Muscle layer of duodenum (tissue), 2 donors: ENCODE results near the gene LEPROT.
"Not testable (repeated sequence)": the region's sequence is repeated elsewhere in the genome, so short reads cannot be mapped to it uniquely, and the experiment has no call there.

Source experiments
- H3K27ac ChIP-seq: one replicate; pipeline ENCODE4 v1.7.0; 2013; ENCODE audit warnings: mild to moderate bottlenecking, low read length
- H3K27me3 ChIP-seq: one replicate; pipeline ENCODE4 v1.7.0; 2013; ENCODE audit warnings: low read depth, mild to moderate bottlenecking, control low read depth, low read length
- H3K36me3 ChIP-seq, 2 donors: one replicate each; pipeline ENCODE4 v1.7.0; 2013; ENCODE audit warnings: low read length in 2 of 2, control low read depth in 1 of 2, mild to moderate bottlenecking in 1 of 2; ENCODE audit not compliant: insufficient read depth in 2 of 2, control insufficient read depth in 1 of 2
- H3K4me1 ChIP-seq, 2 donors: one replicate each; pipeline ENCODE4 v1.7.0; 2013; ENCODE audit warnings: low read length in 2 of 2, mild to moderate bottlenecking in 2 of 2, control low read depth in 1 of 2, moderate library complexity in 1 of 2; ENCODE audit not compliant: insufficient read depth in 2 of 2, control insufficient read depth in 1 of 2
- H3K4me3 ChIP-seq, 2 donors: one replicate each; pipeline ENCODE4 v1.7.0; 2013; ENCODE audit warnings: low read length in 2 of 2, low read depth in 1 of 2, mild to moderate bottlenecking in 1 of 2
- H3K9me3 ChIP-seq, 2 donors: one replicate each; pipeline ENCODE4 v1.7.0; 2013; ENCODE audit warnings: low read length in 2 of 2, control low read depth in 1 of 2, mild to moderate bottlenecking in 1 of 2; ENCODE audit not compliant: control insufficient read depth in 1 of 2
- donor health status: healthy.

The LEPROT gene

DNA sequence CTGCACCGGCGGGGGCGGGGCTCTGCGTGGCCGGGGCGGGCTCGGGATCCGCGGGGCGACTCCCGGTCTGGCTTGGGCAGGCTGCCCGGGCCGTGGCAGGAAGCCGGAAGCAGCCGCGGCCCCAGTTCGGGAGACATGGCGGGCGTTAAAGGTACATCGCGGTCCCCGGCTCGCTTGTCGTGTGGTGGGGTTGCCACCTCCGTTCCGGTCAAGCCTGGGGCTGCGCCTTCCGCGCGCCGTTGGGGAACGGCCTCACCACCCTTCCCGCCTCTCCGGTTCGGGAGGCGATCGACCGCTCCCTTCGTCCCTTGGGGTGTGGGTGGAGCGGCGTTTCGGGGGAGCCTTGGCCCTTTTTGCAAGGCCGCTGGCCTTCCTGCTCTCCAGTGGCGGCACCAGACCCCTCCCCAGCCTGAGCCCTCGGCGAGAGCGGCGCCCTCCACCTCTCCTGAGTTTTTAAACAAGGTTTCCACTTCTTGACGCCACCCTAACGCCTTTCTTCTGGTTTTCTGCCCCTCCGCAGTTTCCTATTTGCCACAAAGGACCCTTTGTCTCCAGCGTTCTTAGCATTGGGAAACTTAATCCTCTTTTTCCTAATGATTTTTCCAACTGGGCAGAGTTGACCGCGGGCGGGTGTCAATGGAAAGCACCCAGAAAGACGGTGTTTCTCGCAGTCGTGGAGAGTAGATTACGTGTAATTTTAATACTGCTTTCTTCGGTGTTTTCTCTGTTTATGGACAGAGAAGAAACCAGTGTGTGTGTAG lies at the start of gene LEPROT, which contains the start of gene LEPR:
Gene LEPROT, plus strand, starts transcription at position 79 of the 761 bp plus-strand sequence. Its CDS starts 57 bp downstream, at position 136.
Gene LEPR, plus strand, starts transcription at position 79 of the 761 bp plus-strand sequence. CDS start 144,898 bp downstream, outside the sequence.
- Histone ChIP-seq H3K27ac (peak within 1 kb of the TSS; percentile 95), H3K4me1 (peaks cover 0 to 13% of the 10 kb centered on the region in 2 donors), H3K27me3 (no peaks in the 10 kb centered on the region), H3K36me3 (peaks cover 7 to 14% of the 10 kb centered on the region in 2 donors), H3K9me3 (no peaks in the 10 kb centered on the region), H3K4me3 (peak within 1 kb of the TSS; percentile 82 to 88)

DNA sequence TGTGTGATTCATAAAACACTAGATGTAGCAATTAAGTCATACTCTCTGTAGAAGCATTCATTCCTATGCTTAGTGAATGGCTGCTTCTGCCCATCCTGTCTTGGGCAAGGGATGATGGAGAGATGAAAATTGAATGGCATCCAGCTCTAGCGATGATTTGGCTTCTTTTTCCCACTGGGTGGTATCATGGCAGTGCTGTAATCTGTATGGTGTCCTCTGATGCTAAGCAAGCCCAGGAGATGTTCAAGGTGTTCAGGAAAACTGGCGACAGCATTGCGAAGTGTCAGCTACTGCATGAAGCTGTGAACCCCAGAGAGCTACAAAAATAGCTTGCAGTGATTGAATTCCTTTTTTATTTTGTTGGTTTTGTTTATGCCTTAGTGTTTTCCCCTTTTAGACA lies 48.9 kb upstream of the LEPROT start:
- no peaks in the 10 kb centered on the region for H3K27me3 ChIP-seq
- no peaks in the 10 kb centered on the region for H3K36me3 ChIP-seq
- H3K4me3 ChIP-seq = no peak overlapping the region
- H3K4me1 ChIP-seq = no peaks in the 10 kb centered on the region
- H3K9me3 ChIP-seq = no peaks in the 10 kb centered on the region
- H3K27ac ChIP-seq = no peak overlapping the region

GRCh38 chr1:65372557-65372956 lies 47.9 kb upstream of the LEPROT start:
- H3K36me3 ChIP-seq = no peaks in the 10 kb centered on the region
- no peaks in the 10 kb centered on the region for H3K9me3 ChIP-seq
- H3K27ac ChIP-seq = no peak overlapping the region
- H3K4me1 ChIP-seq = no peaks in the 10 kb centered on the region
- no peaks in the 10 kb centered on the region for H3K27me3 ChIP-seq
- H3K4me3 ChIP-seq = no peak overlapping the region

GRCh38 chr1:65377496-65378246 lies 42.8 kb upstream of the LEPROT start:
- Histone ChIP-seq H3K9me3 (no peaks in the 10 kb centered on the region), H3K27ac (no peak overlapping the region), H3K4me1 (no peaks in the 10 kb centered on the region), H3K4me3 (no peak overlapping the region), H3K27me3 (no peaks in the 10 kb centered on the region), H3K36me3 (no peaks in the 10 kb centered on the region)

- no peak overlapping the region for H3K27ac ChIP-seq
- H3K9me3 ChIP-seq = no peaks in the 10 kb centered on the region
- no peak overlapping the region for H3K4me3 ChIP-seq
- H3K27me3 ChIP-seq = no peaks in the 10 kb centered on the region
- no peaks in the 10 kb centered on the region for H3K4me1 ChIP-seq
- H3K36me3 ChIP-seq = no peaks in the 10 kb centered on the region
Observed at GRCh38 chr1:65378247-65378946, 42.1 kb upstream of the LEPROT start.

GRCh38 chr1:65384426-65384825 lies 36.0 kb upstream of the LEPROT start:
- not testable (repeated sequence) for H3K4me1 ChIP-seq, H3K4me3 ChIP-seq, H3K27me3 ChIP-seq, H3K36me3 ChIP-seq, H3K9me3 ChIP-seq, H3K27ac ChIP-seq

- H3K4me1 ChIP-seq = no peaks in the 10 kb centered on the region
- H3K27me3 ChIP-seq = no peaks in the 10 kb centered on the region
- no peaks in the 10 kb centered on the region for H3K9me3 ChIP-seq
- no peak overlapping the region for H3K4me3 ChIP-seq
- no peak overlapping the region for H3K27ac ChIP-seq
- H3K36me3 ChIP-seq = no peaks in the 10 kb centered on the region
Observed at GRCh38 chr1:65386439-65386838, 34.0 kb upstream of the LEPROT start.

- Histone ChIP-seq H3K4me3 (no peak overlapping the region), H3K36me3 (no peaks in the 10 kb centered on the region), H3K4me1 (no peaks in the 10 kb centered on the region), H3K27ac (no peak overlapping the region), H3K27me3 (no peaks in the 10 kb centered on the region), H3K9me3 (no peaks in the 10 kb centered on the region)
Observed at GRCh38 chr1:65387821-65388220, 32.6 kb upstream of the LEPROT start.

GRCh38 chr1:65388908-65389695 lies 31.4 kb upstream of the LEPROT start:
- Histone ChIP-seq H3K27ac (no peak overlapping the region), H3K4me3 (no peak overlapping the region), H3K27me3 (no peaks in the 10 kb centered on the region), H3K36me3 (no peaks in the 10 kb centered on the region), H3K4me1 (no peaks in the 10 kb centered on the region), H3K9me3 (no peaks in the 10 kb centered on the region)

- no peaks in the 10 kb centered on the region for H3K4me1 ChIP-seq
- H3K27ac ChIP-seq = no peak overlapping the region
- no peaks in the 10 kb centered on the region for H3K9me3 ChIP-seq
- H3K36me3 ChIP-seq = no peaks in the 10 kb centered on the region
- no peaks in the 10 kb centered on the region for H3K27me3 ChIP-seq
- H3K4me3 ChIP-seq = no peak overlapping the region
Observed at GRCh38 chr1:65392497-65392896, 28.0 kb upstream of the LEPROT start.
